ENCODE measurements around the gene PPP1R2C.

- TF ChIP-seq CTCF (IDR thresholded peaks at IDR 0.05; ENCODE audit: control extremely low read depth in 1 of 3, insufficient read depth in 1 of 3, low read depth in 1 of 3, low read length in 3 of 3) (no peak), EZH2 (IDR thresholded peaks at IDR 0.05; ENCODE audit: low read depth, low read length, severe bottlenecking) (no peak), POLR2A (IDR thresholded peaks at IDR 0.05; ENCODE audit: control extremely low read depth in 1 of 2, low read depth in 2 of 2, low read length in 2 of 2) (no peak), ASH2L (IDR thresholded peaks at IDR 0.05; ENCODE audit: low read length) (no peak), FOSL1 (IDR thresholded peaks at IDR 0.05; ENCODE audit: insufficient read depth, low read depth, low read length) (no peak), CBX5 (IDR thresholded peaks at IDR 0.05; ENCODE audit: low read depth, low read length) (no peak)
- TF ChIP-seq, protein P1, sequence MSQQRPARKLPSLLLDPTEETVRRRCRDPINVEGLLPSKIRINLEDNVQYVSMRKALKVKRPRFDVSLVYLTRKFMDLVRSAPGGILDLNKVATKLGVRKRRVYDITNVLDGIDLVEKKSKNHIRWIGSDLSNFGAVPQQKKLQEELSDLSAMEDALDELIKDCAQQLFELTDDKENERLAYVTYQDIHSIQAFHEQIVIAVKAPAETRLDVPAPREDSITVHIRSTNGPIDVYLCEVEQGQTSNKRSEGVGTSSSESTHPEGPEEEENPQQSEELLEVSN (IDR thresholded peaks at IDR 0.05), result no peak
Observed at GRCh38 chrX:42824541-42824940, 46.6 kb upstream of the PPP1R2C start.
